ENCODE measurements around the gene UBL3.

- TF ChIP-seq TCF7L2 (IDR thresholded peaks at IDR 0.05; ENCODE audit: borderline replicate concordance, low read depth, low read length), result no peak
- TF ChIP-seq, protein P1, sequence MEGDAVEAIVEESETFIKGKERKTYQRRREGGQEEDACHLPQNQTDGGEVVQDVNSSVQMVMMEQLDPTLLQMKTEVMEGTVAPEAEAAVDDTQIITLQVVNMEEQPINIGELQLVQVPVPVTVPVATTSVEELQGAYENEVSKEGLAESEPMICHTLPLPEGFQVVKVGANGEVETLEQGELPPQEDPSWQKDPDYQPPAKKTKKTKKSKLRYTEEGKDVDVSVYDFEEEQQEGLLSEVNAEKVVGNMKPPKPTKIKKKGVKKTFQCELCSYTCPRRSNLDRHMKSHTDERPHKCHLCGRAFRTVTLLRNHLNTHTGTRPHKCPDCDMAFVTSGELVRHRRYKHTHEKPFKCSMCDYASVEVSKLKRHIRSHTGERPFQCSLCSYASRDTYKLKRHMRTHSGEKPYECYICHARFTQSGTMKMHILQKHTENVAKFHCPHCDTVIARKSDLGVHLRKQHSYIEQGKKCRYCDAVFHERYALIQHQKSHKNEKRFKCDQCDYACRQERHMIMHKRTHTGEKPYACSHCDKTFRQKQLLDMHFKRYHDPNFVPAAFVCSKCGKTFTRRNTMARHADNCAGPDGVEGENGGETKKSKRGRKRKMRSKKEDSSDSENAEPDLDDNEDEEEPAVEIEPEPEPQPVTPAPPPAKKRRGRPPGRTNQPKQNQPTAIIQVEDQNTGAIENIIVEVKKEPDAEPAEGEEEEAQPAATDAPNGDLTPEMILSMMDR (tag by site-specific recombination; IDR thresholded peaks at IDR 0.05), result no peak
- no peak for TF ChIP-seq RBAK (tag by site-specific recombination; IDR thresholded peaks at IDR 0.05)
- no peak for TF ChIP-seq ZNF23 (tag by site-specific recombination; IDR thresholded peaks at IDR 0.05; ENCODE audit: borderline replicate concordance)
- TF ChIP-seq ZNF645 (tag by site-specific recombination; IDR thresholded peaks at IDR 0.05), result no peak
- TF ChIP-seq ZNF768 (tag by site-specific recombination; IDR thresholded peaks at IDR 0.05), result no peak
These were observed 38.7 kb upstream of the UBL3 start for GRCh38 chr13:29889111-29889510.
